Activated B cell treated with CpG ODN at 0.5 μM for 24 hours (primary cell): Measurements from ENCODE around the gene FHIT. TPM values are rescaled to one million over a fixed set of nuclear protein-coding genes. Genes with fewer than 3 reads are reported as not detected.

Source experiments
- ATAC-seq: fragments of 200-7000 bp; cut with Tn5 transposase; one replicate; pipeline ENCODE4 v1.10.0; 2021; ENCODE audit warnings: low read depth, mild to moderate bottlenecking, moderate library complexity
- CTCF ChIA-PET: fragments of 350-600 bp; sonication (Branson Sonifier 250); formaldehyde crosslinking; loops from one replicate; lab custom pipeline; 2021; ENCODE audit warnings: antibody characterized with exemption; lab: Charles Lee
- POLR2A ChIA-PET: fragments of 350-600 bp; sonication (Branson Sonifier 250); formaldehyde crosslinking; loops from one replicate; lab custom pipeline; 2021; ENCODE audit warnings: antibody characterized with exemption; lab: Charles Lee
- DNase-seq: peaks from one replicate; pipeline ENCODE4 v3.0.0; 2022
- H3K27ac Mint-ChIP-seq: one replicate; pipeline ENCODE4 v1.8.0; 2020; ENCODE audit warnings: mixed read lengths
- H3K27me3 Mint-ChIP-seq: one replicate; pipeline ENCODE4 v1.8.0; 2021; ENCODE audit warnings: mixed read lengths
- H3K36me3 Mint-ChIP-seq: one replicate; pipeline ENCODE4 v1.8.0; 2021; ENCODE audit warnings: low read depth, mixed read lengths
- H3K4me1 Mint-ChIP-seq: one replicate; pipeline ENCODE4 v1.8.0; 2021; ENCODE audit warnings: mixed read lengths
- H3K4me3 Mint-ChIP-seq: one replicate; pipeline ENCODE4 v1.8.0; 2020; ENCODE audit warnings: mild to moderate bottlenecking, mixed read lengths
- H3K9me3 Mint-ChIP-seq: one replicate; pipeline ENCODE4 v1.8.0; 2020; ENCODE audit warnings: mixed read lengths
- intact Hi-C: fragments of 100-400 bp; cut with micrococcal nuclease; formaldehyde crosslinking; loops from one replicate; pipeline ENCODE4 v1.15.1; 2024
- total RNA-seq: library from RNA; stranded (reverse); gene quantifications from 2 replicates; pipeline ENCODE4 v1.2.3, GENCODE V29; 2022
- TF ChIP-seq, protein P1 (sequence below): fragments of 200-600 bp; IDR thresholded peaks from one replicate; pipeline ENCODE4 v1.8.0; 2022; ENCODE audit warnings: antibody characterized with exemption, mild to moderate bottlenecking

FHIT gene
- total RNA-seq, 1 donor from 2014 or later: 5.5 TPM

DNA sequence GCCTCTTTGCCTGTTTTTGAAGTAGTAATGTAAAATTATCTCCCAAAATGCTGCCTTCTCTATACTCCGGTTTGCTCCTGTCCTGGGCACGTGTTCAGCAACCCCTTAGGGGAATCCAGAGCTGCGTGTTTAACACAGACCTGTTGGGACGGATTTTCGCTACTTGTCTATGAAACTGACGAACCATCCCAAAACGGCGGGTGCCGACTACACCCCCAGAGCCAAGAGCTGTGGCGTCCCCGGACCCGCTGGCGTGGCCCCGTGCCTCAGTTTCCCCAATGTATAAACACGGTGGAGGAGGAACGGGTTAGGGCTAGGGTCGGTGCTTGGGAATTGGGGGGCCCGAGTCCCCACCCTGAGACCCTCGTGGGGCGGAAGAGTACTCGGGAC lies 473 bp downstream of the FHIT start:
- Mint-ChIP-seq H3K27ac (peak overlapping the region; percentile 85), H3K27me3 (peaks cover 2% of the 10 kb centered on the region), H3K9me3 (no peaks in the 10 kb centered on the region), H3K4me3 (peak overlapping the region; percentile 92), H3K4me1 (peaks cover 22% of the 10 kb centered on the region), H3K36me3 (peaks cover 5% of the 10 kb centered on the region)
- intact Hi-C loops: loop anchor here (1.0 to 5.0 kb wide), 3 partner anchors 68 to 1412 kb away; no protein-coding TSS in a partner anchor
- ChIA-PET POLR2A (no interaction called here), CTCF (no interaction called here)
- DNase-seq: no peak
- TF ChIP-seq, protein P1, sequence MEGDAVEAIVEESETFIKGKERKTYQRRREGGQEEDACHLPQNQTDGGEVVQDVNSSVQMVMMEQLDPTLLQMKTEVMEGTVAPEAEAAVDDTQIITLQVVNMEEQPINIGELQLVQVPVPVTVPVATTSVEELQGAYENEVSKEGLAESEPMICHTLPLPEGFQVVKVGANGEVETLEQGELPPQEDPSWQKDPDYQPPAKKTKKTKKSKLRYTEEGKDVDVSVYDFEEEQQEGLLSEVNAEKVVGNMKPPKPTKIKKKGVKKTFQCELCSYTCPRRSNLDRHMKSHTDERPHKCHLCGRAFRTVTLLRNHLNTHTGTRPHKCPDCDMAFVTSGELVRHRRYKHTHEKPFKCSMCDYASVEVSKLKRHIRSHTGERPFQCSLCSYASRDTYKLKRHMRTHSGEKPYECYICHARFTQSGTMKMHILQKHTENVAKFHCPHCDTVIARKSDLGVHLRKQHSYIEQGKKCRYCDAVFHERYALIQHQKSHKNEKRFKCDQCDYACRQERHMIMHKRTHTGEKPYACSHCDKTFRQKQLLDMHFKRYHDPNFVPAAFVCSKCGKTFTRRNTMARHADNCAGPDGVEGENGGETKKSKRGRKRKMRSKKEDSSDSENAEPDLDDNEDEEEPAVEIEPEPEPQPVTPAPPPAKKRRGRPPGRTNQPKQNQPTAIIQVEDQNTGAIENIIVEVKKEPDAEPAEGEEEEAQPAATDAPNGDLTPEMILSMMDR: no peak
- ATAC-seq: no peak

DNA sequence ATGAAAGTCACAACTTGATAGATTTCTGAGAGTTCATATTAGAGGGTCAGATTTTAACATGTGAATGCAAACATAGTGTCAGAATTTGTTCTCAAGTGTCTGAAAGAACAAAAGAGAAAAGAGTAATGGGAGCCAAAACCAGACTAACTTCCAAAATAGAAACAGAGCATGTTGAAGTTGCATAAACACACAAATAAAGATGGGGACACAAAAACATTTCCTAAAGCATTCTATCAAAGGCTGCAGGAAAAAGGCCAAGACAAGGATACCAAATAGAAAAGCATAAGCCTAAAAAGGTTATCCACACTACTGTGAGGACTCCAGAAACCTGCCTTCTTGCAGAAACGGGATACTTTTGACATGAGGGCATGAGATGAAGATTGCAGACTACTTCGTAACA lies 2.8 kb downstream of the FHIT start:
- no peaks in the 10 kb centered on the region for H3K9me3 Mint-ChIP-seq

DNA sequence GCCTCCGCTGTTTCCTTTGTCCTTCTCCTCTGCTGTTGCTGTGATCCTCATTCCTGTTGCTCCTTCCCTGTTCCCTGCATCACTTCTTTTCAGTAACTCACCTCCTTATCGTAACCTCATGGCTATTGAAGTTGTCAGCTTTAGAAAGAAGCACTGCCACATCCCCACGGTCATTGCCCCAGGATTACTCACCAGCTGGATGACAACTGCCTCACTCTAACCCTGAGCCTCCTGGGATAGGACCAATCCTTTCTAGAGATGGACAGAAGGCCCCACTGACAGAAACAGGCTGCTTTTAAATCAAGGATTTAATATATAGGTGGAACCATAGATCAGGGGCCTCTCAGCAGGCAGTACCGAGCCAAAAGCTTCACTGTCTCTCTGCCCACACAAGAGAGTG lies 4.1 kb downstream of the FHIT start:
- ChIA-PET POLR2A (no interaction called here), CTCF (no interaction called here)
- Mint-ChIP-seq H3K27me3 (no peaks in the 10 kb centered on the region), H3K4me1 (peaks cover 22% of the 10 kb centered on the region), H3K36me3 (peaks cover 5% of the 10 kb centered on the region), H3K9me3 (no peaks in the 10 kb centered on the region), H3K4me3 (no peak overlapping the region), H3K27ac (no peak overlapping the region)
- intact Hi-C loops: no loop called here
- DNase-seq (no peak), ATAC-seq (no peak)
- TF ChIP-seq, protein P1: no peak

More for the DNA sequence above, 2.8 kb downstream of the FHIT start:
- Mint-ChIP-seq H3K4me1 (peaks cover 22% of the 10 kb centered on the region), H3K4me3 (no peak overlapping the region), H3K36me3 (peaks cover 5% of the 10 kb centered on the region), H3K27ac (no peak overlapping the region), H3K27me3 (peaks cover 2% of the 10 kb centered on the region)
- no peak for ATAC-seq
- ChIA-PET CTCF (no interaction called here), POLR2A (no interaction called here)
- intact Hi-C loops: no loop called here
- TF ChIP-seq, protein P1: no peak
- DNase-seq: no peak

DNA sequence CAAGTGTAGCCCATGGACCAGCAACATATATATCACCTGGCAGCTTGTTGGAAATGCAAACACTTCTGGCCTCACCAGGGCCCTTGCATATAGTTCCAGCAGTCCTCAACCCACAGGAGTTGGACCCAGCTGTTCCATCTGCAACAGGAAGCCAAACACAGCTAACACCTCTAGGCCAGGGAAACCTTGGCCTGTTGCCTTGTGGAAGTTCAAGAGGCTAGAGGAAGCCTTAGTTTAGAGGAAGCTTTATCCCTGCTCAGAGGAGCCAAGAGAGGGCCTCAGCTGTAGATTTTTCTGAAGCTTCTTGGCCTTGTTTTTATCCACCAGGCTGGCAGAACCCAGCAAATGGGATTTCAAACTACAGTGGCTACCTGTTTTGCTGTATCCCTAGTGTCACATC lies 11.4 kb downstream of the FHIT start:
- no peak overlapping the region for H3K27ac Mint-ChIP-seq
- DNase-seq (no peak), ATAC-seq (no peak)
- no peaks in the 10 kb centered on the region for H3K27me3 Mint-ChIP-seq
- intact Hi-C loops: no loop called here
- ChIA-PET POLR2A (no interaction called here), CTCF (no interaction called here)
- H3K9me3 Mint-ChIP-seq: no peaks in the 10 kb centered on the region
- TF ChIP-seq, protein P1: no peak
- no peaks in the 10 kb centered on the region for H3K4me1 Mint-ChIP-seq
- no peak overlapping the region for H3K4me3 Mint-ChIP-seq
- no peaks in the 10 kb centered on the region for H3K36me3 Mint-ChIP-seq

DNA sequence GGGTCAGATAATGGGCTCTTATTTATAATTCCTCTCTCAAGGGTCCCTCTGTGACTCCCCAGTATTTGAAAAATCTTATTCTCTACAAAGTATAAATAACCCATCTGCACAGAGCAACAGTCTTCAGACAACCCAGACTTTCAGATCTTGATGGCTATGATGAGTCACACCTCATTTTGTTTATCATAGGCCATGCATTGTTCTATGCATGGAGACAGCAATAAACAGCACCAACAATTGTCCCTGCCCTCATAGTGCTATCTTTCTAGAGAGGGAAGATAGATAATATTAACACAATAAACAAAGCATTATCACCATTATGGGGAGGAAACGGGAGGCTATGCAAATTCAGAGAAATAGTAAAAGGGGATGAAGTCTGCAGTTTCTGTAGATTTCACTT lies 13.4 kb downstream of the FHIT start:
- intact Hi-C loops: no loop called here
- TF ChIP-seq, protein P1: no peak
- H3K9me3 Mint-ChIP-seq: no peaks in the 10 kb centered on the region
- H3K27ac Mint-ChIP-seq: no peak overlapping the region
- no peaks in the 10 kb centered on the region for H3K4me1 Mint-ChIP-seq
- ChIA-PET POLR2A (no interaction called here), CTCF (no interaction called here)
- DNase-seq (no peak), ATAC-seq (no peak)
- no peak overlapping the region for H3K4me3 Mint-ChIP-seq
- no peaks in the 10 kb centered on the region for H3K27me3 Mint-ChIP-seq
- no peaks in the 10 kb centered on the region for H3K36me3 Mint-ChIP-seq
